Left forelimb (tissue), 1 donor: ENCODE results near the gene SSBP2.

Experiments used
- DNase-seq: peaks from one replicate; pipeline ENCODE4 v3.0.0-alpha.2; 2018; ENCODE audit warnings: low spot score

SSBP2 gene

GRCh38 chr5:81751009-81751835, at the start of gene SSBP2:
Gene SSBP2, minus strand, starts transcription at chr5:81751097. Its CDS starts 55 bp downstream, at chr5:81751042.
- peak; percentile 100 for DNase-seq

GRCh38 chr5:81795666-81796065, 44.8 kb upstream of the SSBP2 start:
- no peak for DNase-seq

GRCh38 chr5:81794226-81794625, 43.3 kb upstream of the SSBP2 start:
- DNase-seq, result no peak

- DNase-seq, result no peak
Measured at GRCh38 chr5:81790336-81790735, 39.4 kb upstream of the SSBP2 start.

- DNase-seq, result no peak
Measured at GRCh38 chr5:81789033-81789432, 38.1 kb upstream of the SSBP2 start.

- no peak for DNase-seq
Measured at GRCh38 chr5:81788329-81788728, 37.4 kb upstream of the SSBP2 start.

GRCh38 chr5:81787474-81788242, 36.8 kb upstream of the SSBP2 start:
- DNase-seq, result no peak

GRCh38 chr5:81786991-81787390, 36.1 kb upstream of the SSBP2 start:
- DNase-seq, result no peak

- DNase-seq, result no peak
Measured at GRCh38 chr5:81786496-81786895, 35.6 kb upstream of the SSBP2 start.

- DNase-seq, result no peak
Measured at GRCh38 chr5:81785322-81785721, 34.4 kb upstream of the SSBP2 start.

- DNase-seq, result no peak
Measured at GRCh38 chr5:81783401-81783800, 32.5 kb upstream of the SSBP2 start.

- no peak for DNase-seq
Measured at GRCh38 chr5:81782811-81783210, 31.9 kb upstream of the SSBP2 start.

- DNase-seq, result no peak
Measured at GRCh38 chr5:81779916-81780266, 29.0 kb upstream of the SSBP2 start.

GRCh38 chr5:81779125-81779915, 28.4 kb upstream of the SSBP2 start:
- DNase-seq, result no peak

- no peak for DNase-seq
Measured at GRCh38 chr5:81778642-81779041, 27.7 kb upstream of the SSBP2 start.

GRCh38 chr5:81776258-81776657, 25.4 kb upstream of the SSBP2 start:
- no peak for DNase-seq

GRCh38 chr5:81774374-81774773, 23.5 kb upstream of the SSBP2 start:
- no peak for DNase-seq

- no peak for DNase-seq
Measured at GRCh38 chr5:81773574-81773973, 22.7 kb upstream of the SSBP2 start.

- DNase-seq, result no peak
Measured at GRCh38 chr5:81773161-81773560, 22.3 kb upstream of the SSBP2 start.

- no peak for DNase-seq
Measured at GRCh38 chr5:81772488-81772887, 21.6 kb upstream of the SSBP2 start.

- DNase-seq, result no peak
Measured at GRCh38 chr5:81768935-81769452, 18.1 kb upstream of the SSBP2 start.

GRCh38 chr5:81767938-81768337, 17.0 kb upstream of the SSBP2 start:
- no peak for DNase-seq
